ENCODE data around the gene DTWD2.
"Not testable (repeated sequence)": the region's sequence is repeated elsewhere in the genome, so short reads cannot be mapped to it uniquely, and the experiment has no call there.

Gene DTWD2

GRCh38 chr5:118857700-118858099 lies 130.6 kb downstream of the DTWD2 start:
- no peak for DNase-seq

GRCh38 chr5:118854819-118855218 lies 133.5 kb downstream of the DTWD2 start:
- DNase-seq: no peak

GRCh38 chr5:118851785-118852184 lies 136.6 kb downstream of the DTWD2 start:
- DNase-seq: not testable (repeated sequence)

DNA sequence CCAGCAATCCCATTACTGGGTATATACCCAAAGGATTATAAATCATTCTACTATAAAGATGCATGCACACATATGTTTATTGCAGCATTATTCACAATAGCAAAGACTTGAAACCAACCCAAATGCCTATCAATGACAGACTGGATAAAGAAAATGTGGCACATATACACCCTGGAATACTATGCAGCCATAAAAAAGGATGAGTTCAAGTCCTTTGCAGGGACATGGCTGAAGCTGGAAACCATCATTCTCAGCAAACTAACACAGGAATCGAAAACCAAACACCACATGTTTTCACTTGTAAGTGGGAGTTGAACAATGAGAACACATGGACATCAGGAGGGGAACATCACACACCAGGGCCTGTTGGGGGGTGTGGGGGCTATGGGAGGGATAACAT lies 138.8 kb downstream of the DTWD2 start:
- not testable (repeated sequence) for DNase-seq

GRCh38 chr5:118844351-118844750 lies 144.0 kb downstream of the DTWD2 start:
- no peak for DNase-seq

DNA sequence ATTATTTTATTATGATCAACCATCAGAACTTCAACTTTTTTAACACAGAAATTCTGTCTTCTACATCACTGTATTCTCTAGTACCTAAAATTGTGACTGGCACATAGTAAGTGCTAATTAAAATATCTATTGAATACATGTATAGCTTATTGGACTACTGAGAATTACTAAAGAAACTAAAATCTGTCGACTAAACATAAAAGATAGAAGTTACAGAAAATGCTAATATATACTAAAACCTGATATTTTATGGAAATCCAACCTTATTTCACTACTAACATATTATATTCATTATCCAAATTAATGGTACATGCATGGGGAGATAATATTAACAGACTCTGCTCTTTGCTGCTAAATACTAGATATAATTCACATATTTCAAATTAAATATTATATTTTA lies 153.6 kb downstream of the DTWD2 start:
- no peak for DNase-seq

DNA sequence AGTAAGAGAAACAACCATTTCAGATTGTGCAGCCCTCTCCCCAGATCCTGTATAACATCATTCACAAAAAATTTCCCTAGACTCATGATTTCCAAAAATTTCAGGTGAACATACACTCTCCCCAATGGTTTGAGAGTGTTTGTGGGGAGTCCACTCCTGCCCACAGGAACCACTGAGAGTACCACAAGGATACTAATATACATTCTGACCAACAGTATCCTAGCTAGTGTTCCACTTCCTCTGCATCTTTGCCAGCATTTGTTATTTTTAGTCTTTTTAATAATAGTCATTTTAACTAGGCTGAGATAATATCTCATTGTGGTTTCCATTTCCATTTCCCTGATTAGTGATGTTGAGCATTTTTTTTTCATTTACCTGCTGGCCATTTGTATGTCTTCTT lies 155.4 kb downstream of the DTWD2 start:
- no peak for DNase-seq

GRCh38 chr5:118825226-118825625 lies 163.1 kb downstream of the DTWD2 start:
- no peak for DNase-seq

GRCh38 chr5:118818604-118819003 lies 169.7 kb downstream of the DTWD2 start:
- DNase-seq: no peak

DNA sequence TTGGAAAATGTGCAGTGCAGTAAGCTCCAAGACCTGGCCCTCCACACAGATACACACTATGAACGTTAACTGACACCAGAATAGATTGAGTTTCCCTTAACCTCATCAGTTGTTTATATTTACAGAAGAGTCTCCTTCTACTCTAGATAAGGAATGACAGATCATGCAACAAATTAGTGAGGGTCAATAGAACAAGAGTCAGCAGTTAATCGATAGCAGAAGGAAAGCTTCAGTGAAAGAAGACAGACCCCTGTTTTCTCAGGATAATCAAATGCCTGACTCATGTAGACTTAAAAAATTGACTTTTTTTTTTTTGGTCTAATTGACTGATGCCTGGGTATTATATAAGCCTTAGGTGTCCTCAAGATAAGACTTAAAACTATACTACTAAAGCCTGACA lies 179.9 kb downstream of the DTWD2 start:
- no peak for DNase-seq

DNA sequence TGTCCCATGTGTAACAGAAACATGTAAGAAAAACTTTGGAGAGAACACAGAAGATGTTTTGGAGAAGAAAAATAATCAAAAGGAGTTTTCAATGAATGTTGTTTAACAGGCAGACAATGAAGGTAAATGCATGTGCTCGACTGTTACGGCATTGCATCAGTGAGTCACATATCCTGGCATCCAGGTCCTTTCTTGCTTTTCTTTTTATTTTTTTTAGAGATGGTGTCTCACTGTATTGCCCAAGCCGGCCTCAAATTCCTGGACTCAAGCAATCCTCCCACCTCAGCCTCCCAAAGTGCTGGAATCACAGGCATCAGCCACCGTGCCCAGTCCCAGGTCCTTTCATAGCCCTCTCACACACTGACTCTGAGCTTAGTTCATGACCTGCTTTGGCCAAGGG lies 181.8 kb downstream of the DTWD2 start:
- no peak for DNase-seq

- no peak for DNase-seq
Observed at GRCh38 chr5:118802335-118802734, 186.0 kb downstream of the DTWD2 start.

GRCh38 chr5:118796081-118796480 lies 192.3 kb downstream of the DTWD2 start:
- DNase-seq: no peak

DNA sequence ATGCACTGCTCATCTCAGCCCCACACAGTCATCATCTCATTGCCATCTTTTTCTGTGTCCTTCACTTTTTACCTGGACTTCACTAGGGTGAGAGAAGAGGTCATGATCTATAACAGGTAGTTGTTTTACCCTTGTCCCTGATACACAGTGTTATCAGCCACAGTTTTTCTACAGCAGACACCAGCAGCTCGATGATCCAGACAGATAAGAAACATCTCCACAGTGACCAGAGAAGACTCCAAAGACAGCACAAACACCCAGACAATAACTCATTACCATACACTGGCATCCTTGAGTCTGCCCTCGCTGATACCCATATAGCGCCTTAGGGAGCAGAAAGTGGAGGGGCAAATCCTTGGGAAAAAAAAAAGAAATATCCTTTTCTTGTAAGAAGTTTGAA lies 194.1 kb downstream of the DTWD2 start:
- no peak for DNase-seq

DNA sequence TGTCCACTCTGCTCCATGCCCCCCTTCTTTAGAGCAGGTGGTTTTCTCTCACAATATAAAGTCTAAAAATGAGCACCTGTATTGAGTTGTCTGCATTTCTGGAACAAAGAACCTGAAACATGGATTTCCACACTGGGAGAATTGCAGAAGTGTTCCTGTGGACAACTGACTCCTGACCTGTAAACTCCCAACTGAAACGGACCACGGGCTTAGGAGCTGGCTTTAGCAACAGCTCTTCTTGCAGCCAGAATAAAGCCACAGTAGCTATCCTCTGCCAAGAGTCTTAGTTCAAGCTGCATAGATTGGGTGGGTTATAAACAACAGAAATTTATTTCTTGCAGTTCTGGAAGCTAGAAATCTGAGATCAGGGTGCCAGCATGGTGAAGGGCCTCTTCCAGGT lies 194.7 kb downstream of the DTWD2 start:
- DNase-seq: no peak

- no peak for DNase-seq
Observed at GRCh38 chr5:118793091-118793490, 195.3 kb downstream of the DTWD2 start.

GRCh38 chr5:118791926-118792734 lies 196.2 kb downstream of the DTWD2 start:
- peak; percentile 11 for DNase-seq

GRCh38 chr5:118789366-118789765 lies 199.0 kb downstream of the DTWD2 start:
- DNase-seq: no peak

- DNase-seq: no peak
Observed at GRCh38 chr5:118788351-118788750, 200.0 kb downstream of the DTWD2 start.
